Loucy (cell line): ENCODE measurements around the gene NUP188.

Source experiments
- H2AFZ ChIP-seq: fragments of 200-600 bp; sonication (generic); 2 replicates; pipeline ENCODE4 v1.6.0; 2016; ENCODE audit warnings: antibody characterized with exemption, mild to moderate bottlenecking, low read length, moderate library complexity
- H3F3A ChIP-seq: fragments of 200-600 bp; 2 replicates; pipeline ENCODE4 v1.6.0; 2016; ENCODE audit warnings: antibody characterized with exemption, low read depth, mild to moderate bottlenecking
- H3K27me3 ChIP-seq: fragments of 200-600 bp; sonication (generic); 2 replicates; pipeline ENCODE4 v1.6.1; 2014; ENCODE audit warnings: low read length, mild to moderate bottlenecking; ENCODE audit not compliant: insufficient read depth, poor library complexity, severe bottlenecking
- H3K36me3 ChIP-seq: fragments of 200-600 bp; sonication (generic); 2 replicates; pipeline ENCODE4 v1.6.1; 2016; ENCODE audit warnings: low read length; ENCODE audit not compliant: insufficient read depth
- H3K4me1 ChIP-seq: fragments of 200-600 bp; sonication (generic); 2 replicates; pipeline ENCODE4 v1.5.1; 2014; ENCODE audit warnings: low read length, mild to moderate bottlenecking; ENCODE audit not compliant: insufficient read depth, poor library complexity, severe bottlenecking
- H3K4me2 ChIP-seq: fragments of 200-600 bp; sonication (generic); 2 replicates; pipeline ENCODE4 v1.6.0; 2014; ENCODE audit warnings: antibody characterized with exemption, low read length, low read depth, mild to moderate bottlenecking; ENCODE audit not compliant: poor library complexity, severe bottlenecking
- H3K4me3 ChIP-seq: fragments of 200-600 bp; sonication (generic); 2 replicates; pipeline ENCODE4 v1.5.1; 2014; ENCODE audit warnings: low read length, mild to moderate bottlenecking, mixed read lengths; ENCODE audit not compliant: poor library complexity, severe bottlenecking
- H3K79me2 ChIP-seq: fragments of 200-600 bp; sonication (generic); 2 replicates; pipeline ENCODE4 v1.6.1; 2014; ENCODE audit warnings: low read length; ENCODE audit not compliant: insufficient read depth
- H3K9ac ChIP-seq: fragments of 200-600 bp; sonication (generic); 2 replicates; pipeline ENCODE4 v1.6.0; 2014; ENCODE audit warnings: mild to moderate bottlenecking, low read depth, low read length, moderate library complexity; ENCODE audit not compliant: poor library complexity, severe bottlenecking
- H3K9me2 ChIP-seq: fragments of 200-600 bp; sonication (generic); replicated peaks from 2 replicates; pipeline ENCODE4 v1.6.1; 2016; ENCODE audit warnings: low read depth, low read length, mixed read lengths
- H3K9me3 ChIP-seq: fragments of 200-600 bp; sonication (generic); 2 replicates; pipeline ENCODE4 v1.6.1; 2014; ENCODE audit warnings: mild to moderate bottlenecking, antibody characterized with exemption, low read length, low read depth; ENCODE audit not compliant: insufficient read depth
- H4K20me1 ChIP-seq: fragments of 200-600 bp; sonication (generic); 2 replicates; pipeline ENCODE4 v1.6.0; 2014; ENCODE audit warnings: antibody characterized with exemption, low read length, mild to moderate bottlenecking; ENCODE audit not compliant: insufficient read depth, poor library complexity, severe bottlenecking
- EZH2phosphoT487 ChIP-seq: fragments of 200-600 bp; IDR thresholded peaks from 2 replicates; pipeline ENCODE4 v1.6.1; 2018; ENCODE audit warnings: antibody characterized with exemption, mild to moderate bottlenecking, moderate library complexity, borderline replicate concordance
- TF ChIP-seq, protein P1 (sequence below): fragments of 200-600 bp; sonication (generic); conservative IDR thresholded peaks from 2 replicates; pipeline ENCODE4 v1.5.1; 2014; ENCODE audit warnings: mild to moderate bottlenecking, antibody characterized with exemption, low read length

Gene NUP188

DNA sequence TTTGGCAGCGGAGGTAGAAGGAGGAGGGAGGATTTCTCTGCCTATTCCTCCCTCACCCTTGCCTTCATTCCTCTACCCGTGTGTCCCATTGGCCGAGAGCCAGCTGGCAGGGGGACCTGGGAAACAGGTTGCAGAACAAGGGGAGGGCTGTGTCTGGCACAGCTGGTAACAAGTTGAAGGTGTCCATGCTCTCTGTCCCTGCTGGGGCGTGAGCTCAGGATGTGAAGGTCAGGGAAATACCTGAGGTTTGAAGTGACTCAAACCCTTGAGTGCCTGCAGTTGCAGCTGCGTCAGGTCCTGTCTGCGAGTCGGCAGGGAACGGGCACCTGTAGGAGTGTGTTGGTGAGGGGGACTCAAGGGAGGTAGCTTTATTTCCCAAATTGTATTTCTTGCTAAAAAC is 105.1 kb downstream of the NUP188 start:
- H3K4me2 ChIP-seq, result no peak overlapping the region

GRCh38 chr9:129053020-129053419 is 105.5 kb downstream of the NUP188 start:
- Histone ChIP-seq H3K9ac (no peak overlapping the region), H3K27me3 (no peaks in the 10 kb centered on the region), H3K9me3 (no peaks in the 10 kb centered on the region), H3K4me3 (no peak overlapping the region), H3F3A (no peaks in the 10 kb centered on the region), H3K9me2 (no peaks in the 10 kb centered on the region), H2AFZ (no peak overlapping the region), H3K79me2 (no peaks in the 10 kb centered on the region), H3K36me3 (no peaks in the 10 kb centered on the region), H3K4me2 (no peak overlapping the region), H4K20me1 (no peaks in the 10 kb centered on the region), H3K4me1 (no peaks in the 10 kb centered on the region)
- TF ChIP-seq EZH2phosphoT487, result no peak
- TF ChIP-seq, protein P1, sequence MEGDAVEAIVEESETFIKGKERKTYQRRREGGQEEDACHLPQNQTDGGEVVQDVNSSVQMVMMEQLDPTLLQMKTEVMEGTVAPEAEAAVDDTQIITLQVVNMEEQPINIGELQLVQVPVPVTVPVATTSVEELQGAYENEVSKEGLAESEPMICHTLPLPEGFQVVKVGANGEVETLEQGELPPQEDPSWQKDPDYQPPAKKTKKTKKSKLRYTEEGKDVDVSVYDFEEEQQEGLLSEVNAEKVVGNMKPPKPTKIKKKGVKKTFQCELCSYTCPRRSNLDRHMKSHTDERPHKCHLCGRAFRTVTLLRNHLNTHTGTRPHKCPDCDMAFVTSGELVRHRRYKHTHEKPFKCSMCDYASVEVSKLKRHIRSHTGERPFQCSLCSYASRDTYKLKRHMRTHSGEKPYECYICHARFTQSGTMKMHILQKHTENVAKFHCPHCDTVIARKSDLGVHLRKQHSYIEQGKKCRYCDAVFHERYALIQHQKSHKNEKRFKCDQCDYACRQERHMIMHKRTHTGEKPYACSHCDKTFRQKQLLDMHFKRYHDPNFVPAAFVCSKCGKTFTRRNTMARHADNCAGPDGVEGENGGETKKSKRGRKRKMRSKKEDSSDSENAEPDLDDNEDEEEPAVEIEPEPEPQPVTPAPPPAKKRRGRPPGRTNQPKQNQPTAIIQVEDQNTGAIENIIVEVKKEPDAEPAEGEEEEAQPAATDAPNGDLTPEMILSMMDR, result no peak

More for the DNA sequence above, 105.1 kb downstream of the NUP188 start:
- Histone ChIP-seq H3K27me3 (no peaks in the 10 kb centered on the region), H2AFZ (no peak overlapping the region), H3F3A (no peaks in the 10 kb centered on the region), H3K79me2 (no peaks in the 10 kb centered on the region), H3K9ac (no peak overlapping the region), H3K36me3 (no peaks in the 10 kb centered on the region), H3K9me2 (no peaks in the 10 kb centered on the region), H3K4me3 (no peak overlapping the region), H4K20me1 (no peaks in the 10 kb centered on the region), H3K9me3 (no peaks in the 10 kb centered on the region), H3K4me1 (no peaks in the 10 kb centered on the region)
- TF ChIP-seq, protein P1, result no peak

GRCh38 chr9:129054163-129054851 is 106.8 kb downstream of the NUP188 start:
- Histone ChIP-seq H3K4me2 (no peak overlapping the region), H3K79me2 (no peaks in the 10 kb centered on the region), H2AFZ (no peak overlapping the region), H4K20me1 (no peaks in the 10 kb centered on the region), H3K9ac (no peak overlapping the region), H3K36me3 (no peaks in the 10 kb centered on the region; the same call in 1 of the 2 replicates), H3K9me3 (no peaks in the 10 kb centered on the region), H3K4me3 (no peak overlapping the region), H3K4me1 (no peaks in the 10 kb centered on the region), H3F3A (no peaks in the 10 kb centered on the region), H3K9me2 (no peaks in the 10 kb centered on the region), H3K27me3 (no peaks in the 10 kb centered on the region)
- TF ChIP-seq, protein P1, result no peak
- no peak for TF ChIP-seq EZH2phosphoT487
